PC-3 (cell line): ENCODE results near the gene TVP23C.
"Not testable (repeated sequence)": the region's sequence is repeated elsewhere in the genome, so short reads cannot be mapped to it uniquely, and the experiment has no call there.

Experiments
- CTCF ChIP-seq: fragments of 300-600 bp; sonication (generic); conservative IDR thresholded peaks from 2 replicates; pipeline ENCODE4 v1.5.1; 2017; ENCODE audit warnings: antibody characterized with exemption, low read depth, mild to moderate bottlenecking, low read length
- EZH2 ChIP-seq: fragments of 300-600 bp; sonication (generic); IDR thresholded peaks from one replicate; pipeline ENCODE4 v1.6.1; 2017; ENCODE audit warnings: antibody characterized with exemption, mild to moderate bottlenecking, low read length; ENCODE audit not compliant: unreplicated experiment

GRCh38 chr17:15589544-15590536 is 26.6 kb upstream of the TVP23C start:
- not testable (repeated sequence) for TF ChIP-seq EZH2, CTCF
